22Rv1 (cell line): ENCODE results near the gene PPDPF.

Experiments used
- H3K27ac ChIP-seq: fragments of 450-650 bp; 2 replicates; pipeline ENCODE4 v1.5.1; 2017
- ZFX ChIP-seq: fragments of 450-650 bp; IDR thresholded peaks from 2 replicates; pipeline ENCODE4 v1.6.1; 2017; ENCODE audit warnings: antibody characterized with exemption, borderline replicate concordance
- TF ChIP-seq, protein P1 (sequence below): fragments of 450-650 bp; IDR thresholded peaks from 2 replicates; pipeline ENCODE4 v1.5.1; 2017; ENCODE audit warnings: mild to moderate bottlenecking

Gene PPDPF

DNA sequence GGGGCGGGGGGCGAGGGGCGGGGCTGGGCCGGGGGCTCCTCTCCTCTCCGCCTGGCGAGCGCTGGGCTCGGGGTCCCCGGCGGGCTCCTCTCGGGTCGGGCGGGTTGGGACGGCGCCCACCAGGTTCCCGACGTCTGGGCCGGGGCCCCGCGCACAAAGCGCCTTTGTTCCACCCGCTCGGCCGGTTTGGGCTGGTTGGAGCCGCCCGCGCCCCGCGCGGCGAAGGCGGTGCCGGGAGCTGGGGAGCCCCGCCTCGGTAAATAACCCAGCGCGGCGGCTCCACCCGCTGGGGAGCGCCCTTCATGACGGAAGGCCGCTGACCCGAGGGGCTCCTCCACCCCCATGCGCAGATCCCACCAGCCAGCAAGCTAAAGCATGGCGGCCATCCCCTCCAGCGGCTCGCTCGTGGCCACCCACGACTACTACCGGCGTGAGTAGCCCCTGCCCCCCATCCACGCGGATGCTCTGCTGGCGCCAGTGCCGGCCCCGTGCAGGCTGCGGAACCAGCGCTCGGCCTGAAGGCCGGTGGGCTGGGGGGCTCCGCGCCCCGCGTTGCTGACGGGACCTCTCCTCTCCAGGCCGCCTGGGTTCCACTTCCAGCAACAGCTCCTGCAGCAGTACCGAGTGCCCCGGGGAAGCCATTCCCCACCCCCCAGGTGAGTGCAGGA is 503 bp downstream of the PPDPF start:
- TF ChIP-seq, protein P1, sequence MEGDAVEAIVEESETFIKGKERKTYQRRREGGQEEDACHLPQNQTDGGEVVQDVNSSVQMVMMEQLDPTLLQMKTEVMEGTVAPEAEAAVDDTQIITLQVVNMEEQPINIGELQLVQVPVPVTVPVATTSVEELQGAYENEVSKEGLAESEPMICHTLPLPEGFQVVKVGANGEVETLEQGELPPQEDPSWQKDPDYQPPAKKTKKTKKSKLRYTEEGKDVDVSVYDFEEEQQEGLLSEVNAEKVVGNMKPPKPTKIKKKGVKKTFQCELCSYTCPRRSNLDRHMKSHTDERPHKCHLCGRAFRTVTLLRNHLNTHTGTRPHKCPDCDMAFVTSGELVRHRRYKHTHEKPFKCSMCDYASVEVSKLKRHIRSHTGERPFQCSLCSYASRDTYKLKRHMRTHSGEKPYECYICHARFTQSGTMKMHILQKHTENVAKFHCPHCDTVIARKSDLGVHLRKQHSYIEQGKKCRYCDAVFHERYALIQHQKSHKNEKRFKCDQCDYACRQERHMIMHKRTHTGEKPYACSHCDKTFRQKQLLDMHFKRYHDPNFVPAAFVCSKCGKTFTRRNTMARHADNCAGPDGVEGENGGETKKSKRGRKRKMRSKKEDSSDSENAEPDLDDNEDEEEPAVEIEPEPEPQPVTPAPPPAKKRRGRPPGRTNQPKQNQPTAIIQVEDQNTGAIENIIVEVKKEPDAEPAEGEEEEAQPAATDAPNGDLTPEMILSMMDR, result no peak
- TF ChIP-seq ZFX, result no peak
- peak overlapping the region; percentile 92 for H3K27ac ChIP-seq

DNA sequence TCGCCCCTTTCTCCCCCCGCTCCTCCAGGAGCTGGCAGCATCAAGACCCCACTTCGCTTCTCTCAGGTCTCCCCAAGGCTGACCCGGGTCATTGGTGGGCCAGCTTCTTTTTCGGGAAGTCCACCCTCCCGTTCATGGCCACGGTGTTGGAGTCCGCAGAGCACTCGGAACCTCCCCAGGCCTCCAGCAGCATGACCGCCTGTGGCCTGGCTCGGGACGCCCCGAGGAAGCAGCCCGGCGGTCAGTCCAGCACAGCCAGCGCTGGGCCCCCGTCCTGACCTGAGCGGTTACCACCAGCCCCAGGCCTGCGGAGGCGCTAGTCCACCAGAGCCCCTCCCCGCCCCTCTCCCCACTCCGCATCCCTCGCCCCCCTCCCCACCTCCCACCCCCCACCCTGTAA is 1.0 kb downstream of the PPDPF start:
- TF ChIP-seq, protein P1, result no peak
- no peak for TF ChIP-seq ZFX
- H3K27ac ChIP-seq, result peak overlapping the region; percentile 92

DNA sequence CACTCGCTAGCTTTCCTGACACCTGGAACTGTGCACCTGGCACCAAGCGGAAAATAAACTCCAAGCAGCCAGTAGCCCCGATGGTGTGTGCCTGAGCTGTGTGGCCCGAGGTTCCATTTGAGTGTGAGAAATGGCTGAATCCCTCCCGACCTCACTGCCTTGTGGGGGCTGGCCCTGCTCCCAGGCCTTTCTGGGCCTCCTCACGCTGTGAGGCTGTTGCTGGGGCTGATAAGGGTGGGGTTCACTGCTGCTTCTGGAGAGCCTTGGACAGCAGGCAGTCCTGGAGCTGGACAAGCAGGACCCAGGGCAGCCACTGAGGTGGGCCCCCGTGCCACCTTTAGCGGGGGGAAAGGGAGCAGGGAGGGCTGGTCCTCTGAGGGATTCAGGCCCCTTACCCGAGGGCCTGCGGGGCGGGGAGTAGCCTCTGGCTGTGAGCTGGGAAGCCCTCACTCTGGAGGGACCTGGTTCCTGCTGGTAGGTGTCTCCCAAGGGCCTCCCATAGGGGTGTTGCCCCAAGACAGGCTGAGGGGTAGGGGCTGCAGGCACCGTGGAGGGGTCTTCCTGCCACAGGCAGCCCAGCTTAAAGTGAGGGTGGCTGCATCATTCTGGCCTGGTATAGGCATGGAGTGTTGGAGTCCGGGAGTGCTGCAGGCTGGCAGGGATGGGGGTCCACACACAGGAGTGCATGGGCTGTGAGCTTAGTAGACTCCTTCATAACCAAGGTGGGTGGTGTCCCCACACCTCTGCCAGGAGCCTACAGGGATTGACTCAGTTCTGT is 1.7 kb downstream of the PPDPF start:
- TF ChIP-seq, protein P1, result no peak
- no peak for TF ChIP-seq ZFX
- H3K27ac ChIP-seq, result no peak overlapping the region

DNA sequence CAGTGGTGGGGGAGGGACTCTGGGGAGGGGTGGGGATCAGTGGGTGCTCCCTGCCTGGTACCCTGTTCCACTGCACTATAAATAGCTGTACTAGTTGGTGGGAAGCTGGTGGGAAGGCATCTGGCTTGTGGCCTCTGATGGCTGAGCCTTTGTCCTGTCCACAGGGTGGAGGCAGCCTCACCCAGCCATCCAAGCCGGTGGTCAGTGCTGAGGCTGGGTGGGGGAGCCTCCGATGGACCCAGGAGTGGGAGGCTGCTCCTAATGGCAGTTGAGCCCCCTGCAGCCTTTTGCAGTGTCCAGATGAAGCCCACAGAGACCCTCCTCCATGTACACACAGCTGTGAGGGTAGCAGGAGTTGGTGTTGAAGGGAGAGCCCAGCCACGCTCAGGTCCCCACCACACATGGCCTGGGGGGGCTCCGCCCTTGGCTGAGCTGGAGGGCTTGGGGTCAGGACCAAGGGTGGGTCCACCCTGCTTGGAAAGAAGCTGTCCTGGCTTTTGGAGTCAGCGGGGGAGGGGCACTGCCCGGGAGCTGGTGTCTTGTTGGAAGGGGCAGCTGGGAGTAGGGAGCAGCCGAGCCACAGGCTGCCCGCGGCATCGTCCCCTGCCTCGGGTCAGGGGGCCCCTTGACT is 2.5 kb downstream of the PPDPF start:
- TF ChIP-seq, protein P1, result no peak
- TF ChIP-seq ZFX, result no peak
- no peak overlapping the region for H3K27ac ChIP-seq

DNA sequence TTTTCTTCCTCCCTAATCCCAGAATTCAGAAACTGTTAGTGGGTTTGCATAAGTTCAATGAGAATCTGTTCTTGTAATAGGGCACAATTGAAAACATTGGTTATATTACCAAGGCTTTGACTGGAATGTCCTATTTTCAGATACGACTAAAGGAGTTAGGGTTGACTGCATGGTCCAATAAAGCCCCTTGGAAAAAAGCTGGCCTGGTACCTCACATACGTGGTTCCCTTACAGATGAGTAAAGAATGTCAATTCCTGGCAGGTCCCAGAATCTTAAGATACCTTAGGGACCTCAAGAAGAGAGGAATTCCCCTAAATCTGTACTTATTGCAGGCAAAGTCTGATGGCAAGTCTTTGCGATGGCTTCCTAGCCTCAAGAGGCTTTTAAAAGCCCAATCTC is 4.6 kb downstream of the PPDPF start:
- TF ChIP-seq ZFX, result no peak
- TF ChIP-seq, protein P1, result no peak
- peak overlapping the region; percentile 29 for H3K27ac ChIP-seq

DNA sequence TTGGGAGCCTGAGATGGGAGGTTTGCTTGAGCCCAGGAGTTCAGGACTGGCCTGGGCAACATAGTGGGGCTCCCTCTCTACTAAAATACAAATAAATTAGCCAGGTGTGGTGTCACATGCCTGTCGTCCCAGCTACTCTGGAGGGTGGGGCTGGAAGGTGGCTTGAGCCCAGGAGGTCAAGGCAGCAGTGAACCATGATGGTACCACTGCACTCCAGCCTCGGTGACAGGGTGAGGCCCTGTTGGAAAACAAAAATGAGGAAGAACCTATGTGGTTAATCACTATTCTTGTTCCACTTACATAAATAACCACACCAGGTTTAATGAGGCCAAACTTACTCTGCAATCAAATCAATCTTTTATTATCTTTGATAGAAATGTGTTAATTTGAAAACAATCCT is 5.4 kb downstream of the PPDPF start:
- TF ChIP-seq, protein P1, result no peak
- no peak for TF ChIP-seq ZFX
- no peak overlapping the region for H3K27ac ChIP-seq

DNA sequence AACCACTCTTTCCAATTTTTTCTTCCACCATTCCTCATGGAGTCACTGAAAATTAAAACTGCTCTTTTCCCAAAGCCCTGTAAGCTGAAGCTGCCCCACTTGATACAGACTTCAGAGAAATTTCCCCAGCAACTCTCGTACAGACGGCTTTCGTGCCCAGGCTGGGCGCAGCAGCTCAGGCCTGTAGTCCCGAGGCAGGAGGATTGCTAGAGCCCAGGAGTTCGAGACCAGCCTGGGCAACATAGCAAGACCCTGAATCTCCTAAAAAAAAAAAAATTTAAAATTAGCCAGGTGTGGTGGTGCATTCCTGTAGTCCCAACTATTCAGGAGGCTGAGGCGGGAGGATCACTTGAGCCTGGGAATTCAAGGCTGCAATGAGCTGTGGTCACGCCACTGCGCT is 6.6 kb downstream of the PPDPF start:
- H3K27ac ChIP-seq, result no peak overlapping the region
- TF ChIP-seq ZFX, result no peak
- TF ChIP-seq, protein P1, result no peak
